ENCODE measurements around the gene CCL16.
"Not testable (repeated sequence)": the region's sequence is repeated elsewhere in the genome, so short reads cannot be mapped to it uniquely, and the experiment has no call there.

Gene CCL16

GRCh38 chr17:35981246-35981645 is at the start of gene CCL16:
Gene CCL16 (minus strand): TSS chr17:35981497. CDS start chr17:35981420, 77 bp downstream.
- DNase-seq, result no peak

- no peak for DNase-seq
Measured at GRCh38 chr17:36030956-36031355, 49.7 kb upstream of the CCL16 start.

GRCh38 chr17:36027761-36028160 is 46.5 kb upstream of the CCL16 start:
- DNase-seq, result no peak

- DNase-seq, result no peak
Measured at GRCh38 chr17:36024106-36024869, 43.0 kb upstream of the CCL16 start.

GRCh38 chr17:36019423-36019822 is 38.1 kb upstream of the CCL16 start:
- no peak for DNase-seq

GRCh38 chr17:36017799-36018198 is 36.5 kb upstream of the CCL16 start, which contains the start of gene CCL23:
Gene CCL23 (minus strand): TSS chr17:36017972. CDS start chr17:36017897, 75 bp downstream.
- no peak for DNase-seq

- no peak for DNase-seq
Measured at GRCh38 chr17:36016555-36016954, 35.3 kb upstream of the CCL16 start.

GRCh38 chr17:36015895-36016294 is 34.6 kb upstream of the CCL16 start:
- not testable (repeated sequence) for DNase-seq

GRCh38 chr17:36014946-36015345 is 33.6 kb upstream of the CCL16 start:
- DNase-seq, result no peak

- no peak for DNase-seq
Measured at GRCh38 chr17:36011201-36011600, 29.9 kb upstream of the CCL16 start.

GRCh38 chr17:36008998-36009665 is 27.8 kb upstream of the CCL16 start:
- DNase-seq, result no peak

- DNase-seq, result no peak
Measured at GRCh38 chr17:36004594-36005108, 23.4 kb upstream of the CCL16 start.

GRCh38 chr17:36002631-36003030 is 21.3 kb upstream of the CCL16 start:
- DNase-seq, result no peak

- peak; percentile 69 for DNase-seq
Measured at GRCh38 chr17:36001862-36002603, 20.7 kb upstream of the CCL16 start.

- no peak for DNase-seq
Measured at GRCh38 chr17:36001110-36001771, 19.9 kb upstream of the CCL16 start, which contains the start of gene CCL15. Gene CCL15 (minus strand): TSS chr17:36001553. CDS start chr17:36001492, 61 bp downstream.

GRCh38 chr17:36000732-36001109 is 19.4 kb upstream of the CCL16 start:
- no peak for DNase-seq

- DNase-seq, result no peak
Measured at GRCh38 chr17:35998756-35999155, 17.5 kb upstream of the CCL16 start.

- no peak for DNase-seq
Measured at GRCh38 chr17:35998018-35998545, 16.8 kb upstream of the CCL16 start.

GRCh38 chr17:35995346-35995745 is 14.0 kb upstream of the CCL16 start:
- DNase-seq, result not testable (repeated sequence)

GRCh38 chr17:35991075-35991474 is 9.8 kb upstream of the CCL16 start:
- DNase-seq, result no peak

- no peak for DNase-seq
Measured at GRCh38 chr17:35988164-35988563, 6.9 kb upstream of the CCL16 start.

GRCh38 chr17:35986643-35987042 is 5.3 kb upstream of the CCL16 start, which contains the start of gene CCL14:
Gene CCL14 (minus strand): TSS chr17:35986729. CDS start chr17:35986649, 80 bp downstream.
- DNase-seq, result no peak

Data from DMS79 (cell line).